Measurements from ENCODE around the gene MFAP4.

Gene MFAP4

GRCh38 chr17:19335951-19336631, 50.9 kb downstream of the MFAP4 start:
- H3K4me3 ChIP-seq (ENCODE audit: low read depth in 1 of 5, low read length in 5 of 5), result no peak overlapping the region
- H3K27ac ChIP-seq (ENCODE audit: low read depth, low read length), result no peak overlapping the region
- no peak overlapping the region for H3K9ac ChIP-seq (ENCODE audit: low read length in 5 of 5)
- no peaks in the 10 kb centered on the region for H3K27me3 ChIP-seq (ENCODE audit: control insufficient read depth in 5 of 5, insufficient read depth in 4 of 5, low read length in 5 of 5)
- H3K36me3 ChIP-seq (ENCODE audit: control insufficient read depth in 5 of 5, insufficient read depth in 5 of 5, low read length in 5 of 5), result peaks cover 0 to 34% (median 21%) of the 10 kb centered on the region in 5 donors
- peaks cover 7 to 45% (median 29%) of the 10 kb centered on the region in 5 donors for H3K4me1 ChIP-seq (ENCODE audit: control insufficient read depth in 5 of 5, insufficient read depth in 5 of 5, low read length in 5 of 5)
- no peaks in the 10 kb centered on the region for H3K9me3 ChIP-seq (ENCODE audit: control insufficient read depth in 5 of 5, low read length in 5 of 5)

- H3K4me3 ChIP-seq (ENCODE audit: low read depth in 1 of 5, low read length in 5 of 5), result no peak overlapping the region
- no peaks in the 10 kb centered on the region for H3K9me3 ChIP-seq (ENCODE audit: control insufficient read depth in 5 of 5, low read length in 5 of 5)
- H3K27ac ChIP-seq (ENCODE audit: low read depth, low read length), result no peak overlapping the region
- H3K27me3 ChIP-seq (ENCODE audit: control insufficient read depth in 5 of 5, insufficient read depth in 4 of 5, low read length in 5 of 5), result no peaks in the 10 kb centered on the region
- peaks cover 7 to 34% (median 25%) of the 10 kb centered on the region in 5 donors for H3K4me1 ChIP-seq (ENCODE audit: control insufficient read depth in 5 of 5, insufficient read depth in 5 of 5, low read length in 5 of 5)
- no peak overlapping the region for H3K9ac ChIP-seq (ENCODE audit: low read length in 5 of 5)
- H3K36me3 ChIP-seq (ENCODE audit: control insufficient read depth in 5 of 5, insufficient read depth in 5 of 5, low read length in 5 of 5), result peaks cover 0 to 44% (median 26%) of the 10 kb centered on the region in 5 donors
Observed at GRCh38 chr17:19334331-19334730, 52.7 kb downstream of the MFAP4 start.

- Histone ChIP-seq H3K4me1 (ENCODE audit: control insufficient read depth in 5 of 5, insufficient read depth in 5 of 5, low read length in 5 of 5) (peaks cover 5 to 29% (median 20%) of the 10 kb centered on the region in 5 donors), H3K9ac (ENCODE audit: low read length in 5 of 5) (no peak overlapping the region), H3K36me3 (ENCODE audit: control insufficient read depth in 5 of 5, insufficient read depth in 5 of 5, low read length in 5 of 5) (peaks cover 0 to 49% (median 31%) of the 10 kb centered on the region in 5 donors), H3K27ac (ENCODE audit: low read depth, low read length) (no peak overlapping the region), H3K27me3 (ENCODE audit: control insufficient read depth in 5 of 5, insufficient read depth in 4 of 5, low read length in 5 of 5) (no peaks in the 10 kb centered on the region), H3K4me3 (ENCODE audit: low read depth in 1 of 5, low read length in 5 of 5) (no peak overlapping the region), H3K9me3 (ENCODE audit: control insufficient read depth in 5 of 5, low read length in 5 of 5) (no peaks in the 10 kb centered on the region)
Observed at GRCh38 chr17:19333736-19334290, 53.2 kb downstream of the MFAP4 start.

Data from subcutaneous abdominal adipose tissue (tissue), 5 donors.